Muscle layer of duodenum (tissue), 2 donors: ENCODE results near the gene NCR2.
A peak's percentile ranks its signal among the peaks of the same experiment; 100 is the strongest.

ENCODE experiments used
- H3K27ac ChIP-seq: one replicate; pipeline ENCODE4 v1.7.0; 2013; ENCODE audit warnings: mild to moderate bottlenecking, low read length
- H3K27me3 ChIP-seq: one replicate; pipeline ENCODE4 v1.7.0; 2013; ENCODE audit warnings: low read depth, mild to moderate bottlenecking, control low read depth, low read length
- H3K36me3 ChIP-seq, 2 donors: one replicate each; pipeline ENCODE4 v1.7.0; 2013; ENCODE audit warnings: low read length in 2 of 2, control low read depth in 1 of 2, mild to moderate bottlenecking in 1 of 2; ENCODE audit not compliant: insufficient read depth in 2 of 2, control insufficient read depth in 1 of 2
- H3K4me1 ChIP-seq, 2 donors: one replicate each; pipeline ENCODE4 v1.7.0; 2013; ENCODE audit warnings: low read length in 2 of 2, mild to moderate bottlenecking in 2 of 2, control low read depth in 1 of 2, moderate library complexity in 1 of 2; ENCODE audit not compliant: insufficient read depth in 2 of 2, control insufficient read depth in 1 of 2
- H3K4me3 ChIP-seq, 2 donors: one replicate each; pipeline ENCODE4 v1.7.0; 2013; ENCODE audit warnings: low read length in 2 of 2, low read depth in 1 of 2, mild to moderate bottlenecking in 1 of 2
- H3K9me3 ChIP-seq, 2 donors: one replicate each; pipeline ENCODE4 v1.7.0; 2013; ENCODE audit warnings: low read length in 2 of 2, control low read depth in 1 of 2, mild to moderate bottlenecking in 1 of 2; ENCODE audit not compliant: control insufficient read depth in 1 of 2
- donor health status: healthy.

The NCR2 gene

GRCh38 chr6:41306187-41306854 is 29.1 kb upstream of the NCR2 start:
- H3K4me3 ChIP-seq: no peak overlapping the region
- no peaks in the 10 kb centered on the region for H3K4me1 ChIP-seq
- no peaks in the 10 kb centered on the region for H3K9me3 ChIP-seq
- H3K27ac ChIP-seq: no peak overlapping the region
- H3K36me3 ChIP-seq: no peaks in the 10 kb centered on the region
- H3K27me3 ChIP-seq: peaks cover 7% of the 10 kb centered on the region

- no peaks in the 10 kb centered on the region for H3K36me3 ChIP-seq
- peaks cover 9% of the 10 kb centered on the region for H3K27me3 ChIP-seq
- no peak overlapping the region for H3K27ac ChIP-seq
- H3K4me3 ChIP-seq: no peak overlapping the region
- H3K9me3 ChIP-seq: no peaks in the 10 kb centered on the region
- H3K4me1 ChIP-seq: no peaks in the 10 kb centered on the region
Observed at GRCh38 chr6:41315203-41315602, 20.2 kb upstream of the NCR2 start.

- Histone ChIP-seq H3K27ac (no peak overlapping the region), H3K4me1 (no peaks in the 10 kb centered on the region), H3K9me3 (no peaks in the 10 kb centered on the region), H3K36me3 (no peaks in the 10 kb centered on the region), H3K4me3 (no peak overlapping the region), H3K27me3 (peaks cover 7% of the 10 kb centered on the region)
Observed at GRCh38 chr6:41315943-41316620, 19.3 kb upstream of the NCR2 start.

- no peaks in the 10 kb centered on the region for H3K9me3 ChIP-seq
- H3K4me3 ChIP-seq: peak overlapping the region in 1 of 2 donors; percentile 42
- peaks cover 7% of the 10 kb centered on the region for H3K27me3 ChIP-seq
- H3K4me1 ChIP-seq: no peaks in the 10 kb centered on the region
- H3K36me3 ChIP-seq: no peaks in the 10 kb centered on the region
- no peak overlapping the region for H3K27ac ChIP-seq
Observed at GRCh38 chr6:41318261-41318653, 17.2 kb upstream of the NCR2 start.

- Histone ChIP-seq H3K27ac (no peak overlapping the region), H3K27me3 (peaks cover 7% of the 10 kb centered on the region), H3K4me3 (peak overlapping the region; percentile 31 to 42), H3K4me1 (no peaks in the 10 kb centered on the region), H3K36me3 (no peaks in the 10 kb centered on the region), H3K9me3 (no peaks in the 10 kb centered on the region)
Observed at GRCh38 chr6:41318654-41319565, 16.5 kb upstream of the NCR2 start.

GRCh38 chr6:41321183-41321582 is 14.2 kb upstream of the NCR2 start:
- Histone ChIP-seq H3K9me3 (no peaks in the 10 kb centered on the region), H3K27ac (no peak overlapping the region), H3K27me3 (peaks cover 7% of the 10 kb centered on the region)

GRCh38 chr6:41325446-41326066 is 9.9 kb upstream of the NCR2 start:
- Histone ChIP-seq H3K27me3 (no peaks in the 10 kb centered on the region), H3K4me3 (no peak overlapping the region), H3K9me3 (no peaks in the 10 kb centered on the region), H3K4me1 (no peaks in the 10 kb centered on the region), H3K36me3 (no peaks in the 10 kb centered on the region), H3K27ac (no peak overlapping the region)

More at GRCh38 chr6:41321183-41321582, 14.2 kb upstream of the NCR2 start:
- H3K4me1 ChIP-seq: no peaks in the 10 kb centered on the region
- no peak overlapping the region for H3K4me3 ChIP-seq
- no peaks in the 10 kb centered on the region for H3K36me3 ChIP-seq

GRCh38 chr6:41326092-41326491 is 9.3 kb upstream of the NCR2 start:
- H3K27ac ChIP-seq: no peak overlapping the region
- no peaks in the 10 kb centered on the region for H3K36me3 ChIP-seq
- no peaks in the 10 kb centered on the region for H3K9me3 ChIP-seq
- H3K27me3 ChIP-seq: no peaks in the 10 kb centered on the region
- no peak overlapping the region for H3K4me3 ChIP-seq
- H3K4me1 ChIP-seq: no peaks in the 10 kb centered on the region

GRCh38 chr6:41327177-41327576 is 8.2 kb upstream of the NCR2 start:
- Histone ChIP-seq H3K4me1 (no peaks in the 10 kb centered on the region), H3K27ac (no peak overlapping the region), H3K27me3 (no peaks in the 10 kb centered on the region), H3K9me3 (no peaks in the 10 kb centered on the region), H3K4me3 (no peak overlapping the region), H3K36me3 (no peaks in the 10 kb centered on the region)

- H3K4me1 ChIP-seq: no peaks in the 10 kb centered on the region
- H3K27me3 ChIP-seq: no peaks in the 10 kb centered on the region
- H3K27ac ChIP-seq: no peak overlapping the region
- H3K36me3 ChIP-seq: no peaks in the 10 kb centered on the region
- H3K4me3 ChIP-seq: no peak overlapping the region
- H3K9me3 ChIP-seq: no peaks in the 10 kb centered on the region
Observed at GRCh38 chr6:41331401-41332150, 3.8 kb upstream of the NCR2 start.
